IMR-90 (cell line): ENCODE data around the gene PDXDC1.
"Not testable (repeated sequence)": the region's sequence is repeated elsewhere in the genome, so short reads cannot be mapped to it uniquely, and the experiment has no call there.

Experiments
- CEBPB ChIP-seq: IDR thresholded peaks from 2 replicates; pipeline ENCODE4 v1.6.1; 2012; ENCODE audit warnings: low read depth, low read length, improper control_type of control experiment
- CTCF ChIP-seq: conservative IDR thresholded peaks from 2 replicates; pipeline ENCODE4 v1.5.1; 2012; ENCODE audit warnings: mild to moderate bottlenecking, low read depth, low read length, improper control_type of control experiment
- ELK1 ChIP-seq: fragments of 150-350 bp; IDR thresholded peaks from 2 replicates; pipeline ENCODE4 v1.6.1; 2016; ENCODE audit warnings: low read depth, mild to moderate bottlenecking, low read length, moderate library complexity, borderline replicate concordance
- MAFK ChIP-seq: IDR thresholded peaks from 2 replicates; pipeline ENCODE4 v1.6.1; 2012; ENCODE audit warnings: low read depth, low read length, improper control_type of control experiment
- MXI1 ChIP-seq: IDR thresholded peaks from 2 replicates; pipeline ENCODE4 v1.6.1; 2012; ENCODE audit warnings: low read depth, mild to moderate bottlenecking, low read length, moderate library complexity, borderline replicate concordance
- POLR2A ChIP-seq: IDR thresholded peaks from 2 replicates; pipeline ENCODE4 v1.6.1; 2012; ENCODE audit warnings: mild to moderate bottlenecking, low read depth, low read length
- RFX5 ChIP-seq: IDR thresholded peaks from 2 replicates; pipeline ENCODE4 v1.8.0; 2012; ENCODE audit warnings: low read depth, mild to moderate bottlenecking, low read length, moderate library complexity
- USF2 ChIP-seq: fragments of 150-350 bp; IDR thresholded peaks from 2 replicates; pipeline ENCODE4 v1.6.1; 2017; ENCODE audit warnings: mild to moderate bottlenecking, antibody characterized with exemption, low read length, low read depth

GRCh38 chr16:15184000-15184399 is 209.2 kb downstream of the PDXDC1 start:
- not testable (repeated sequence) for TF ChIP-seq CTCF, USF2, ELK1, POLR2A, MXI1, RFX5, MAFK, CEBPB
